Fibroblast of mammary gland (primary cell): ENCODE results near the gene PDSS2.
A peak's percentile ranks its signal among the peaks of the same experiment; 100 is the strongest.

Source experiments
- DNase-seq: peaks from one replicate; pipeline ENCODE4 v3.0.0-alpha.2; 2010; ENCODE audit warnings: low read depth
- H3K4me3 ChIP-seq: 2 replicates; pipeline ENCODE4 v1.5.1; 2011; ENCODE audit warnings: low read depth, mild to moderate bottlenecking, low read length, moderate library complexity; ENCODE audit not compliant: control insufficient read depth
- CTCF ChIP-seq: conservative IDR thresholded peaks from 2 replicates; pipeline ENCODE4 v1.5.1; 2011; ENCODE audit warnings: low read depth, low read length, inconsistent platforms; ENCODE audit not compliant: control insufficient read depth, insufficient read depth

PDSS2 gene

GRCh38 chr6:107390685-107391435 lies 68.5 kb downstream of the PDSS2 start:
- H3K4me3 ChIP-seq: no peak overlapping the region
- no peak for TF ChIP-seq CTCF
- DNase-seq: no peak

DNA sequence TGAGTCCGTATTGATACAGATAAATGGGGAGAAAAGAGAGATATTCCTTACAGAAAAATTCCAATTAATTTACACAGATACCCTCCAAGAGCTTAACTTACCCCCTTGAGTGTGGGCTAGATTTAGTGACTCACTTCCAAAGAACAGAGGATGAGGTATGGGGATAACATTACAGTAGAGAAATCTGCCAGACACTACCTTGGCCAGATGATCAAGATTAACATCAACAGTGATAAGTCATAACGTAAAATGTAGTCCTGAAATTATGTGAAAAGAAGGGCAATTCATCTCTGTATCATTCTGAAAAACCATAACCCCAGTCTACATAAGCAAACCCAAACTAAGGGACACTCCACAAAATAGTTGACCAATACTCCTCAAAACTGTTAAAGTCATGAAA lies 69.3 kb downstream of the PDSS2 start:
- no peak overlapping the region for H3K4me3 ChIP-seq
- TF ChIP-seq CTCF: no peak
- no peak for DNase-seq

DNA sequence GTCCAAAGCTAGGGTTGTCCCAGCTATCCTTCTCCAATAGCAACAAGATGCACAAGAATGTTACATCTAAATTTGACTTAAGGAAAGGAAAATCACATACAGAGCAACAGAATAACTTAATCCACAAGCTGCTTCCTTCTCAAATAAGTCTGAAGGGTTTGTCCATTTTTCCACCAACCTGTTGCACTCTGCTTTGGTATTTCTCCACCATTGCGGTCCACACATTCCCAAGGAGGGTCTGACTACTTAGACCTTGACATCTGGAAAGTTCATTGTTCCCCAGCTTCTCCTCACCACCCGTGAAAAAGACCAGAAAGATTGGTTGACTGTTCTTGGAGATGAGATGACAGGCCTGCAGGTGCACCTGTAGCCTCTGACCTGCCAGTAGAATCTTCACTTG lies 72.5 kb downstream of the PDSS2 start:
- TF ChIP-seq CTCF: no peak
- no peak for DNase-seq
- no peak overlapping the region for H3K4me3 ChIP-seq

- peak; percentile 31 for DNase-seq
- no peak for TF ChIP-seq CTCF
- no peak overlapping the region for H3K4me3 ChIP-seq
Observed at GRCh38 chr6:107386340-107386739, 73.0 kb downstream of the PDSS2 start.

GRCh38 chr6:107383705-107384104 lies 75.7 kb downstream of the PDSS2 start:
- no peak for DNase-seq
- no peak for TF ChIP-seq CTCF
- H3K4me3 ChIP-seq: no peak overlapping the region

DNA sequence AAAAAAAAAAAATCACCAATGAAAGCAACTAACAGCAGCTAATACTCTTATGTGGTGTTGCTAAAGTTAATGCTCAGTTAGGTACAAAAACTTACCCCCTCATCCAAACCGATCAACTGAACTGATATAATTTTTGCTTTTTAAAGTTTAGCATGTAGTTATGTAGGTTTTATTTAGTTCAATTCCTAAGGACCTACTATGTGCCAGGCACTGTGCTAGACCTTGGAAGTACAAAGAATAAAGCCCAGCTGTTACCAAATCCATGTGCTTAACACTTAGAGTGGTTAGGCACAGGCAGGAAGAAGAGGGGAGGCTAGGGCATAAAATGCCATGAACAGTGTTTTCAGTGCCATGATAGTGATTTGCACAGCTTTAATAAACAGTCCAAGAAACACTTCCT lies 85.1 kb downstream of the PDSS2 start:
- H3K4me3 ChIP-seq: no peak overlapping the region
- DNase-seq: no peak

More for the DNA sequence above, 85.1 kb downstream of the PDSS2 start:
- no peak for TF ChIP-seq CTCF
